GM12872 (cell line): ENCODE measurements around the gene FBXL22.

ENCODE experiments used
- TF ChIP-seq, protein P1 (sequence below): IDR thresholded peaks from 3 replicates; pipeline ENCODE4 v1.5.1; 2011; ENCODE audit warnings: low read depth, mild to moderate bottlenecking, low read length, moderate library complexity; ENCODE audit not compliant: insufficient read depth

FBXL22 gene

DNA sequence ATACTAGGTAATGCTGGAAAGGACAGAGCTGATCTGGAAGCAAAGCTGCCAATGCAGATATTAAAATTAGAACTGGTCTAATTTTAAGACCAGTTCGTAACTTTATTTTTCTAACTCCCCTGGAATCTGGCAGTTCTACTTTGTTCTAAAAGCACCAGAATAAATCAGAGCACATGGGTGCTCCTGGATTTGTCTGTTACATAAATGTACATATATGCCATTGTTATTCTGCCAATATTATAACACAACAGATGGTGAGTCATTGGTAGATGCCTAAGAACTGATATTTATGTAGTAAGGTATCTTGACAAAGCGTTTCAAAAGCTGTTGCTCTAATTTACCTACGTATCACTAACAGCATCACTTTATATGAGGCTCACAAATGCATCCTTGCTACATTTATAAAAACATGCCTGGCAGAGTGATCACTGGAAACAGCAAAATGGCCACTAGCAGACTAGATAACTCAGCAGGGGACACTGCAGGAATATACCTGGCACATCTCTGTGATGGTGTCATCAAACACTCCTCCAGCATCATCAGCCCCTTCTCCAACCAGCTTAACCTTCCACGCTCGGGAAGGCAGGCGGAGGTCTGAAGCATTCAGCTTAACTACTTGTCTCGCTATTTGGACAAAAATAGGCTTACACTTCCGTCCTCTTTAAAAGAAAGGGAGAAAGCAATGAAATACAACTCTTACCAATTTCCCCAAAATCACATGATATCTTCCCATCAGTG, 26.2 kb downstream of the FBXL22 start:
- TF ChIP-seq, protein P1, sequence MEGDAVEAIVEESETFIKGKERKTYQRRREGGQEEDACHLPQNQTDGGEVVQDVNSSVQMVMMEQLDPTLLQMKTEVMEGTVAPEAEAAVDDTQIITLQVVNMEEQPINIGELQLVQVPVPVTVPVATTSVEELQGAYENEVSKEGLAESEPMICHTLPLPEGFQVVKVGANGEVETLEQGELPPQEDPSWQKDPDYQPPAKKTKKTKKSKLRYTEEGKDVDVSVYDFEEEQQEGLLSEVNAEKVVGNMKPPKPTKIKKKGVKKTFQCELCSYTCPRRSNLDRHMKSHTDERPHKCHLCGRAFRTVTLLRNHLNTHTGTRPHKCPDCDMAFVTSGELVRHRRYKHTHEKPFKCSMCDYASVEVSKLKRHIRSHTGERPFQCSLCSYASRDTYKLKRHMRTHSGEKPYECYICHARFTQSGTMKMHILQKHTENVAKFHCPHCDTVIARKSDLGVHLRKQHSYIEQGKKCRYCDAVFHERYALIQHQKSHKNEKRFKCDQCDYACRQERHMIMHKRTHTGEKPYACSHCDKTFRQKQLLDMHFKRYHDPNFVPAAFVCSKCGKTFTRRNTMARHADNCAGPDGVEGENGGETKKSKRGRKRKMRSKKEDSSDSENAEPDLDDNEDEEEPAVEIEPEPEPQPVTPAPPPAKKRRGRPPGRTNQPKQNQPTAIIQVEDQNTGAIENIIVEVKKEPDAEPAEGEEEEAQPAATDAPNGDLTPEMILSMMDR, result no peak

DNA sequence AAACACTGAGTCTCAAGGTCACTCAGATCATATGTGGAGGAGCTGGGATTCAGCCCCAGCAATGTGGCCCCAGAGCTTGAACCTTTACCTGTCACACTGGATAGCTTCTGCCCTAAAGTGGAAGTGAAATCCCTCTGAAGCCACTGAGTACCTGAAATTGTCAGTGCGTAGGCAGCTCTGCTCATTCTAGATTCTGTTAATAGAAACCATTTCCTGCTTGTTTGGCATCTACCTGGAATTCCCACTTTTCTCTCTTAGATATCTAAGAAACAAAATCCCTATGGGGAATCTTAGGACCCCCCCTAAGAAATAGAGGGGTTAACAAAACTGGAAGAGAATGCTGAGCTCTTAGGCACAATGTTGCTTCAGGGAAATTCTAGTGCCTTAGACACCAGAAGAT, 29.8 kb downstream of the FBXL22 start:
- TF ChIP-seq, protein P1, result no peak

DNA sequence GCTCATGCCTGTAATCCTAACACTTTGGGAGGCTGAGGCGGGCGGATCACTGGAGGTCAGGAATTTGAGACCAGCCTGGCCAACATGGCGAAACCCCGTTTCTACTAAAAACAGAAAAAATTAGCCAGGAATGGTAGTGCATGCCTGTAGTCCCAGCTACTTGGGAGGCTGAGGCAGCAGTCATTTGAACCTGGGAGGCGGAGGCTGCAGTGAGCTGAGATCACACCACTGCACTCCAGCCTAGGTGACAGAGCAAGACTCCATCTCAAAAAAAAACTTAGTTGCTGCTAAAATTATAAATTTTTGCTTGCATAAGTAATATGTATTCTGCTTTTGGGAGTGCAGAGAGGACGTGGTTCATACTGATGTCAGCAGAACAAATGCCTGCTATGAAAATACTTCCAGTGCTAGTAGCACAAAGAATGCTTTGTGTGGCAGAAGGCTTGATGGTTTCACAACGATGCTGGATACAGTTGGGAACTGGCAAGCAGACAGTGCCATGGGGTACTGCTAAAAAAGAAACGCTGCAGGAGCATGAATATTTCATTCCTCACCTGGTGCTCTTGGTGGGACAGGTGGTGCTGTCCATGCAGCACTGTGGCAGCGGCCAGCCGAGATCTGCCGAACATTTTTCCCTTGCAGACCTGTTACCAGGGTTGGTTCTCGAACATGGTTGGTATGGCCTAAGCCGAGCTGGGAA, 31.1 kb downstream of the FBXL22 start:
- TF ChIP-seq, protein P1, result no peak

DNA sequence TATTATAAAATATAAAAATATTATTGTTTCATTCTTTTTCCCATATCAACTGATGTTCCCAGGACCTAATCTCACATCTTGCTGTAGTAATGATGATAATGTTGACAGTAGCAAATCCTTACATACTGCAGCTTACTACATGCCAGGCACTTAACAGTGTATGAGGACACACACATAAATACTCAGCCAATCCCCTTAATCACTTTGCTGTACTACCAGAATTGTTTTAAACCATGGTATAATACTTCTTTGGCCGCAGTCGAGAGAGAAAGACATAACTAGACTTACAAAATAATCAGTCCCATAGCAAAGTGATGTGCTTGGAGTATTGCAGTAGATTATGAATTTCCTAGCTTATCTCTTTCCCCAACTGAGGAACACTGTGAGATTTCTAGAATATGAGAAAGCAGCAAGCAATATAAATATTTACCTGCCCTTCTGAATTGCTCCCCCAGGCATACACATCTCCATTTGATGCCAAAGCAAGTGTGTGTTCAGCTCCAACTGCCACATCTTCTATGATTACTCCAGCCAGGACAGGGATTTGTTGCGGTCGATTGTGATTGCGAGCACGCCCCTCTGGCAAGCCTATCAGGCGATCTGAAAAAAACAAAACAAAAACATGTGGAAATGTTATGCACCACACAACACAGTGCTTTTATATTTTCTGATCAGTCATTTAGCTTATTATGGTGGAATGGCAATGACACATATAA, 33.0 kb downstream of the FBXL22 start:
- TF ChIP-seq, protein P1, result no peak

DNA sequence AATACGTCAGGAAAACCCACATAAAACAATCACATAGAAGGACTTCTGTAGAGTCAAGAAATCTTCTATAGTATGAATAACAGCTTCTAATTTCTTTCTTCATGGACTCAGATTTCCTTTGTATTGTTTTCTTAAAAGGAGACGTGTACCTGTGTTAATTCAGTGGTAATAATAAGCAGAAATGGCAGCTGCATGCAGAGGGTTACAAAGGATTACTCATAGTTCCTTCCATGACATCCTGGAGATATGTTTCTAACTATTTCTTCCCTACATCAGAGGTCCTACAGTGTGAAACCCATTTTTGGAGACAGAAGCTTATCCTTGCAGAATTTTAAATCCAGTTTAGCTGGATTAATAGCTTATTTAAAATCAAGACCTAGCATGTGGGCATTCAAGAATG, 36.1 kb downstream of the FBXL22 start:
- TF ChIP-seq, protein P1, result no peak

DNA sequence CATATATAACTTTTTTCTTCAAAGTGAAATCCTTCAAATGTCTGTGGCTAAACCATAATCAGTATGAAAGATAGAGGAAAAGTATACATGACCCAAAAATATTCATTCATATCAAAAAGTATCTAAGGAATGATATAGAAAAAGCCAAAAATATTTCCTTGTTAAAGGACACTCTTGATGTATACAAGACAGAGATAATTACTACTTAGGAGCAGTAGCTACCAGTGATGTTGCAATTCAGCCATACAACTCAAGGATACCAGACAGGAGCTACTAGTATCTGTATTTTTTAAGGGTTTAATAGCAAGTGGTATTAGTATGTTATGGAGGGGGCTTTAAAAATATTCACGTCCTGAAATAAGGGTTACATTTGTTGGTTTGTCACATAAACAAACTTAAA, 37.0 kb downstream of the FBXL22 start:
- TF ChIP-seq, protein P1, result no peak

DNA sequence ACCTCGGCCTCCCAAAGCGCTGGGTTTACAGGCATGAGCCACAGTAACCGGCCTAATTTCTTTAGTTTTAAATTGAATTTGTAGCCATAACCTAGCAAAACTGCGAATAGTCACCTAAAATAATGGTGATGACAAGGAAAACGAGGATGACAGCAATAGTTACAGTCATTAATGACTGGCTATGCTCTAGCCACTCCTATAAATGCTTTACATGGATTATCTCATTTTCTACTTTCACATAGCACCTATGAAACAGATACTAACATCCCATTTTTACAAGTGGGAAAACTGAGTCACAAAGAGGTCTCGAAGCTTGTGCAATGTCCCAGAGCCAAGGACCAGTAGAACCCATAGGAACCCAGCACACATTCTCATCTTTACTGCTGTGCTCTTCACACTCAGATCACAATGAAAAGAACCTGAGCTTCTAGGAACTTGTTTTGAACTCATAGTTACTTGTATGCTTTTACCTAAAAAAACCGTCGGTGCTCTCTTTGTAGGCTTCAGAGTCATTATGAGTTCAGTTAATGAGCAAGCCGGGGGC, 39.4 kb downstream of the FBXL22 start:
- TF ChIP-seq, protein P1, result no peak
